Upper lobe of left lung (tissue), 4 donors: Measurements from ENCODE around the gene LOC101059915.

Experiments
- EP300 ChIP-seq, 4 donors: sonication (generic); formaldehyde crosslinking; IDR thresholded peaks; one replicate each; pipeline ENCODE4 v1.5.1; 2017; ENCODE audit warnings: antibody characterized with exemption in 4 of 4, control low read depth in 2 of 4
- POLR2A ChIP-seq, 4 donors: fragments of 450-650 bp; IDR thresholded peaks; one replicate each; pipeline ENCODE4 v1.5.1; 2016 to 2017; ENCODE audit warnings: antibody characterized with exemption in 4 of 4, mild to moderate bottlenecking in 2 of 4
- TF ChIP-seq, protein P1 (sequence below), 6 experiments: fragments of 450-650 bp in 4 of 6; fragments of 200-600 bp in 2 of 6; sonication (generic) in 2 of 6; IDR thresholded peaks; one replicate each; pipeline ENCODE4 v1.5.1; 2016 to 2019; ENCODE audit warnings: antibody characterized with exemption in 6 of 6

DNA sequence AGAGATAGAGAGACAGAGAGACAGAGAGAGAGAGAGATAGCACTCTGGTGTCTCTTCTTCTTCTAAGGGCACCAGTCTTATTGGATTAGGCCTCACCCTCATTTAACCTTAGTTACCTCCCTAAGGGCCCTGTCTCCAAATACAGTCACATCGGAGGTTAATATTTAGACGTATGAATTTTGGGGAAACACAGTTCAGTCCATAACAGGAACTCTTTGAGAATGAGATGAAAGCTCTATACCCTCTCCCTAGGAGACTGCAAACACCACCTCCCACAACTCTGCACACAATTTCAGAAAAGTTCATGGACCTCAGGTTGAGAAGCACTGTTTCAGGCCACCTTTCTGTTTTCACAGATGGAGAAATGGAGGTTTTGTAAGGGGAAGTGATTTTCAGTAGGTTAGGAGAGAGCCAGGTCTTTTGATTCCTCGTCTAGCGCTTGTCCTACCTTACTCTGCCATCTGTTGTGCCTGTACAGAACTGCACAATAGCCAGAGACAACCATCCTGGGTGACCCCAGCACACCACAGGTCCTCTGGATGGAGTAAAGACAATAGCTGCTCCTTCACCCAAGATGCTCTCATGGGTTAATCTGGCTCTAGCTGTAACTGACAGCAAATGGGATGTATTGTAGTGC is 16.9 kb upstream of the LOC101059915 start:
- TF ChIP-seq POLR2A (IDR thresholded peaks at IDR 0.05) (no peak), EP300 (IDR thresholded peaks at IDR 0.05) (no peak)
- TF ChIP-seq, protein P1, sequence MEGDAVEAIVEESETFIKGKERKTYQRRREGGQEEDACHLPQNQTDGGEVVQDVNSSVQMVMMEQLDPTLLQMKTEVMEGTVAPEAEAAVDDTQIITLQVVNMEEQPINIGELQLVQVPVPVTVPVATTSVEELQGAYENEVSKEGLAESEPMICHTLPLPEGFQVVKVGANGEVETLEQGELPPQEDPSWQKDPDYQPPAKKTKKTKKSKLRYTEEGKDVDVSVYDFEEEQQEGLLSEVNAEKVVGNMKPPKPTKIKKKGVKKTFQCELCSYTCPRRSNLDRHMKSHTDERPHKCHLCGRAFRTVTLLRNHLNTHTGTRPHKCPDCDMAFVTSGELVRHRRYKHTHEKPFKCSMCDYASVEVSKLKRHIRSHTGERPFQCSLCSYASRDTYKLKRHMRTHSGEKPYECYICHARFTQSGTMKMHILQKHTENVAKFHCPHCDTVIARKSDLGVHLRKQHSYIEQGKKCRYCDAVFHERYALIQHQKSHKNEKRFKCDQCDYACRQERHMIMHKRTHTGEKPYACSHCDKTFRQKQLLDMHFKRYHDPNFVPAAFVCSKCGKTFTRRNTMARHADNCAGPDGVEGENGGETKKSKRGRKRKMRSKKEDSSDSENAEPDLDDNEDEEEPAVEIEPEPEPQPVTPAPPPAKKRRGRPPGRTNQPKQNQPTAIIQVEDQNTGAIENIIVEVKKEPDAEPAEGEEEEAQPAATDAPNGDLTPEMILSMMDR (IDR thresholded peaks at IDR 0.05) = peak in 3 of 6 experiments; percentile 15 to 22 (median 21)
